SU-DHL-6 (cell line): ENCODE measurements around the gene C10orf95.

Experiments used
- H2AFZ ChIP-seq: fragments of 200-600 bp; sonication (generic); 2 replicates; pipeline ENCODE4 v1.6.1; 2014; ENCODE audit warnings: low read depth, mild to moderate bottlenecking, moderate library complexity, mixed read lengths, antibody characterized with exemption, low read length; ENCODE audit not compliant: severe bottlenecking
- H3F3A ChIP-seq: fragments of 200-600 bp; shearing (Covaris generic); 2 replicates; pipeline ENCODE4 v1.6.0; 2016; ENCODE audit warnings: antibody characterized with exemption, mild to moderate bottlenecking; ENCODE audit not compliant: insufficient read depth
- H3K27ac ChIP-seq: fragments of 200-600 bp; sonication (generic); 2 replicates; pipeline ENCODE4 v1.5.1; 2016; ENCODE audit warnings: low read depth, mild to moderate bottlenecking, low read length, moderate library complexity, mixed read lengths
- H3K27me3 ChIP-seq: fragments of 200-600 bp; sonication (generic), shearing (Covaris generic); 2 replicates; pipeline ENCODE4 v1.6.0; 2014; ENCODE audit warnings: mild to moderate bottlenecking, low read length
- H3K36me3 ChIP-seq: fragments of 200-600 bp; sonication (generic); 2 replicates; pipeline ENCODE4 v1.6.1; 2014; ENCODE audit warnings: mild to moderate bottlenecking, low read length, mixed read lengths
- H3K4me2 ChIP-seq: fragments of 300-600, 200-600 bp; shearing (Covaris generic), sonication (generic); 2 replicates; pipeline ENCODE4 v1.6.0; 2014; ENCODE audit warnings: low read length, low read depth, mild to moderate bottlenecking; ENCODE audit not compliant: poor library complexity, severe bottlenecking
- H3K4me3 ChIP-seq: fragments of 200-600 bp; sonication (generic); 2 replicates; pipeline ENCODE4 v1.5.1; 2014; ENCODE audit warnings: antibody characterized with exemption, low read length, mild to moderate bottlenecking, mixed read lengths; ENCODE audit not compliant: insufficient read depth, poor library complexity, severe bottlenecking
- H3K79me2 ChIP-seq: fragments of 200-600 bp; sonication (generic); 2 replicates; pipeline ENCODE4 v1.6.1; 2014; ENCODE audit warnings: mild to moderate bottlenecking, low read length, moderate library complexity; ENCODE audit not compliant: insufficient read depth
- H3K9ac ChIP-seq: fragments of 200-600 bp; sonication (generic); 2 replicates; pipeline ENCODE4 v1.7.0; 2014; ENCODE audit warnings: mild to moderate bottlenecking, low read length
- H3K9me2 ChIP-seq: fragments of 200-600 bp; sonication (generic); replicated peaks from 2 replicates; pipeline ENCODE4 v1.6.1; 2014; ENCODE audit warnings: low read length; ENCODE audit not compliant: insufficient read depth
- H3K9me3 ChIP-seq: fragments of 200-600 bp; sonication (generic); 2 replicates; pipeline ENCODE4 v1.6.1; 2014; ENCODE audit warnings: low read length, mixed read lengths; ENCODE audit not compliant: insufficient read depth
- H4K20me1 ChIP-seq: fragments of 200-600 bp; sonication (generic); 2 replicates; pipeline ENCODE4 v1.6.1; 2014; ENCODE audit warnings: low read depth, mild to moderate bottlenecking, antibody characterized with exemption, low read length, moderate library complexity, mixed read lengths
- CTCF ChIP-seq: fragments of 200-600 bp; sonication (generic); IDR thresholded peaks from one replicate; pipeline ENCODE4 v1.5.1; 2017; ENCODE audit warnings: antibody characterized with exemption, mild to moderate bottlenecking, low read length, moderate library complexity; ENCODE audit not compliant: insufficient read depth, poor library complexity, severe bottlenecking
- EZH2phosphoT487 ChIP-seq: fragments of 200-600 bp; sonication (generic), shearing (Covaris generic); conservative IDR thresholded peaks from 2 replicates; pipeline ENCODE4 v1.6.1; 2018; ENCODE audit warnings: mild to moderate bottlenecking, antibody characterized with exemption, low read length, moderate library complexity, mixed read lengths

The C10orf95 gene

DNA sequence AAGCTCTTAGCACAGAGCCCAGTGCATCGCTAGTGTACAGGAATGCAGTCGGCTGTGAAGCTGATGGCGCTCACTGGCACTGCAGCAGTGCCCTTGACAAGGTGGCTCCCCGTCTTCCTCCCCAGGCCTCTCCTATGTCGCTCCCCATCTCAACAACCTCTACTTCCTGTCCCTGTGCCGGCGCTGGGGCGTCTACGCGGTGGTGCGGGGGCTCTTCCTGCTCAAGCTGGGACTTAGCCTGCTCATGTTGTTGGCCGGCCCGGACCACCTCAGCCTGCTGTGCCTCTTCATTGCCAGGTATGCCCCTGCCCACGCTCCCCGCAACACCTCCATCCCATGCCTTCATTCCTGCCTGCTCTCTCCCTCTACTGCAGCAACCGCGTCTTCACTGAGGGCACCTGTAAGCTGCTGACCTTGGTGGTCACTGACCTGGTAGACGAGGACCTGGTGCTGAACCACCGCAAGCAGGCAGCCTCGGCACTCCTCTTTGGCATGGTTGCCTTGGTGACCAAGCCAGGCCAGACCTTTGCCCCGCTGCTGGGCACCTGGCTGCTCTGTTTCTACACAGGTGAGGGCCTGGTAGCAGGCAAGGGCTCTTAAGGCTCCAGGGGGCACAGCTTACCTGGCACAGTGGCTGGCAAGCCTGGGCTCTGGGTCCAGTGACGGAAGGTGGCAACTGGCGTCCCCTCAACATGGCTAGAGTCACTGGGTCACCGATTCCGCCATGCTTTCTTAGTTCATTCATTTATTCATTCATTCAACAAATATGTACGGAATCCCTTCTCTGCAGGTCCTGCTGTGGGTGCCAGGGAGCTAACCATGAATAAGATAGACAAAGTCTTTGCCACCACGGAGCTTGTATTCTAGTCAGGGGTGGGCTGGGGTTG, 22.3 kb upstream of the C10orf95 start:
- Histone ChIP-seq H2AFZ (no peak overlapping the region), H3K4me2 (no peak overlapping the region), H3K36me3 (no peaks in the 10 kb centered on the region), H3F3A (no peaks in the 10 kb centered on the region), H3K4me3 (no peak overlapping the region), H3K27ac (no peak overlapping the region), H3K9ac (no peak overlapping the region), H3K9me2 (no peaks in the 10 kb centered on the region), H4K20me1 (no peaks in the 10 kb centered on the region), H3K79me2 (no peaks in the 10 kb centered on the region), H3K27me3 (no peaks in the 10 kb centered on the region), H3K9me3 (no peaks in the 10 kb centered on the region)
- TF ChIP-seq CTCF (no peak), EZH2phosphoT487 (no peak)

DNA sequence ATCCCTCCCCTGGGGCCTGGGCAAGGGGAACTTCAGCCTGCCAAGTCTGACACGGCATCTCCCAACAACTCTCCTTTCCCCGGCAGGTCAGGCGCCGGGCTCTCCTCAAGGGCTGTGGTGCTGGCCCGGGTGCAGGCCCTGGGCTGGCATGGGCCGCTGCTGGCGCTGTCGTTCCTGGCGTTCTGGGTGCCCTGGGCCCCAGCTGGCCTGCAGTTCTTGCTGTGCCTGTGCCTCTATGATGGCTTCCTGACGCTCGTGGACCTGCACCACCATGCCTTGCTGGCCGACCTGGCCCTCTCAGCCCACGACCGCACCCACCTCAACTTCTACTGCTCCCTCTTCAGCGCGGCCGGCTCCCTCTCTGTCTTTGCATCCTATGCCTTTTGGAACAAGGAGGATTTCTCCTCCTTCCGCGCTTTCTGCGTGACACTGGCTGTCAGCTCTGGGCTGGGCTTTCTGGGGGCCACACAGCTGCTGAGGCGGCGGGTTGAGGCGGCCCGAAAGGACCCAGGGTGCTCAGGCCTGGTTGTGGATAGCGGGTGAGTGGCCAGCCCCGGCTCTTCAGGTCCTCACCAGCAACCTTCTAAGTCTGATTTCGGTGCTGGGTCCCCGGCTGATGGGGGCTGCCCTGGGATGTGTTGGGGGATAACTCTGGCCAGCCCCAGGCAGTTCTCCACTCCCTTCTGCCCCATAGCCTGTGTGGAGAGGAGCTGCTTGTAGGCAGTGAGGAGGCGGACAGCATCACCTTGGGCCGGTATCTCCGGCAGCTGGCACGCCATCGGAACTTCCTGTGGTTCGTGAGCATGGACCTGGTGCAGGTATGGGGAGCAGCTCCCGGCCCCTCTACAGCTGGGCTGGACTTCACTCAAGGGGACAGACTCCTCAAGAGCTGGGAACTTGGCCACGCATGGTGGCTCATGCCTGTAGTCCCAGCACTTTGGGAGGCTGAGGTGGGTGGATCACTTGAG, 19.5 kb upstream of the C10orf95 start:
- Histone ChIP-seq H3K79me2 (no peaks in the 10 kb centered on the region), H3K9ac (no peak overlapping the region), H3K4me3 (no peak overlapping the region), H4K20me1 (no peaks in the 10 kb centered on the region), H2AFZ (no peak overlapping the region), H3F3A (no peaks in the 10 kb centered on the region), H3K27me3 (no peaks in the 10 kb centered on the region), H3K4me2 (no peak overlapping the region), H3K9me2 (no peaks in the 10 kb centered on the region), H3K27ac (no peak overlapping the region), H3K9me3 (no peaks in the 10 kb centered on the region), H3K36me3 (no peaks in the 10 kb centered on the region)
- TF ChIP-seq EZH2phosphoT487: no peak
- no peak for TF ChIP-seq CTCF

- H3K9me2 ChIP-seq: no peaks in the 10 kb centered on the region
- H3K27me3 ChIP-seq: no peaks in the 10 kb centered on the region
- no peaks in the 10 kb centered on the region for H3F3A ChIP-seq
- TF ChIP-seq EZH2phosphoT487 (no peak), CTCF (no peak)
- H3K27ac ChIP-seq: no peak overlapping the region
- no peak overlapping the region for H3K4me3 ChIP-seq
- H4K20me1 ChIP-seq: no peaks in the 10 kb centered on the region
- no peak overlapping the region for H3K9ac ChIP-seq
- peaks cover 2% of the 10 kb centered on the region; the same call in 1 of the 2 replicates for H3K79me2 ChIP-seq
- H3K9me3 ChIP-seq: no peaks in the 10 kb centered on the region
- H2AFZ ChIP-seq: no peak overlapping the region
- no peak overlapping the region for H3K4me2 ChIP-seq
- no peaks in the 10 kb centered on the region for H3K36me3 ChIP-seq
Measured at GRCh38 chr10:102468683-102469082, 17.3 kb upstream of the C10orf95 start.
